ENCODE measurements around the gene SYT8.

- TF ChIP-seq CTCF (conservative IDR thresholded peaks at IDR 0.05; ENCODE audit: low read depth, low read length), result no peak
- no peak for TF ChIP-seq EZH2phosphoT487 (IDR thresholded peaks at IDR 0.05; ENCODE audit: borderline replicate concordance, low read length)
Observed at GRCh38 chr11:1858576-1858975, 23.8 kb downstream of the SYT8 start.

Measured in PC-3 (cell line).